PC-3 (cell line): ENCODE measurements around the gene C1orf210. TPM values are rescaled to one million over a fixed set of nuclear protein-coding genes. Genes with fewer than 3 reads are reported as not detected.

Source experiments
- ATAC-seq: fragments of 200-7000 bp; cut with Tn5 transposase; 2 replicates; pipeline ENCODE4 v1.9.1; 2020; ENCODE audit warnings: mild to moderate bottlenecking, moderate library complexity
- BruUV-seq: library from RNA; stranded (reverse); fragments of 400-500 nt; replicated peaks from 2 replicates; lab custom pipeline; 2021; lab: Mats Ljungman, UMichigan
- CTCF ChIA-PET: fragments of 300-600 bp; sonication (Branson Sonifier 250); formaldehyde crosslinking; loops from one replicate; lab custom pipeline; 2022; ENCODE audit warnings: antibody characterized with exemption; lab: Charles Lee
- POLR2A ChIA-PET: fragments of 300-600 bp; sonication (Branson Sonifier 250); formaldehyde crosslinking; loops from one replicate; lab custom pipeline; 2022; ENCODE audit warnings: antibody characterized with exemption; ENCODE audit not compliant: unreplicated experiment; lab: Charles Lee
- DNase-seq: peaks from one replicate; pipeline ENCODE4 v3.0.0-alpha.2; 2015
- H2AFZ ChIP-seq: fragments of 300-600 bp; sonication (generic); 2 replicates; pipeline ENCODE4 v1.6.0; 2016; ENCODE audit warnings: antibody characterized with exemption, low read length
- H3F3A ChIP-seq: fragments of 300-600 bp; sonication (generic); one replicate; pipeline ENCODE4 v1.6.0; 2017; ENCODE audit warnings: antibody characterized with exemption, low read length, control low read depth, mild to moderate bottlenecking; ENCODE audit not compliant: unreplicated experiment
- H3K27ac ChIP-seq: fragments of 300-600 bp; sonication (generic); 2 replicates; pipeline ENCODE4 v1.5.1; 2016; ENCODE audit warnings: mild to moderate bottlenecking, low read length
- H3K27me3 ChIP-seq: fragments of 300-600 bp; sonication (generic); 2 replicates; pipeline ENCODE4 v1.6.1; 2016; ENCODE audit warnings: low read length, mixed read lengths
- H3K36me3 ChIP-seq: fragments of 300-600 bp; sonication (generic); 2 replicates; pipeline ENCODE4 v1.6.1; 2016; ENCODE audit warnings: low read depth, mixed run types, low read length, mixed read lengths
- H3K4me1 ChIP-seq: fragments of 300-600 bp; sonication (generic); 2 replicates; pipeline ENCODE4 v1.5.1; 2016; ENCODE audit warnings: low read length; ENCODE audit not compliant: insufficient read depth
- H3K4me2 ChIP-seq: fragments of 300-600 bp; sonication (generic); 2 replicates; pipeline ENCODE4 v1.6.0; 2016; ENCODE audit warnings: low read length
- H3K4me3 ChIP-seq: fragments of 300-600 bp; sonication (generic); 2 replicates; pipeline ENCODE4 v1.5.1; 2016; ENCODE audit warnings: mild to moderate bottlenecking, low read length, mixed read lengths
- H3K79me2 ChIP-seq: fragments of 300-600 bp; sonication (generic); 2 replicates; pipeline ENCODE4 v1.6.1; 2017; ENCODE audit warnings: low read length, mixed read lengths
- H3K9ac ChIP-seq: fragments of 300-600 bp; sonication (generic); 2 replicates; pipeline ENCODE4 v1.6.0; 2016; ENCODE audit warnings: mild to moderate bottlenecking, low read length
- H3K9me2 ChIP-seq: fragments of 300-600 bp; sonication (generic); replicated peaks from 2 replicates; pipeline ENCODE4 v1.6.1; 2016; ENCODE audit warnings: mixed run types, low read length, mixed read lengths
- H3K9me3 ChIP-seq: fragments of 300-600 bp; sonication (generic); 2 replicates; pipeline ENCODE4 v1.6.1; 2016; ENCODE audit warnings: low read length, mixed read lengths
- H4K20me1 ChIP-seq: fragments of 300-600 bp; sonication (generic); 2 replicates; pipeline ENCODE4 v1.6.1; 2016; ENCODE audit warnings: low read length, mixed read lengths
- CTCF ChIP-seq: fragments of 300-600 bp; sonication (generic); conservative IDR thresholded peaks from 2 replicates; pipeline ENCODE4 v1.5.1; 2017; ENCODE audit warnings: antibody characterized with exemption, low read depth, mild to moderate bottlenecking, low read length
- EZH2 ChIP-seq: fragments of 300-600 bp; sonication (generic); IDR thresholded peaks from one replicate; pipeline ENCODE4 v1.6.1; 2017; ENCODE audit warnings: antibody characterized with exemption, mild to moderate bottlenecking, low read length; ENCODE audit not compliant: unreplicated experiment
- EZH2phosphoT487 ChIP-seq: fragments of 300-600 bp; sonication (generic); IDR thresholded peaks from 2 replicates; pipeline ENCODE4 v1.6.1; 2018; ENCODE audit warnings: mild to moderate bottlenecking, antibody characterized with exemption, low read length, borderline replicate concordance
- intact Hi-C: fragments of 100-400 bp; cut with micrococcal nuclease; formaldehyde crosslinking; loops from 2 replicates; pipeline ENCODE4 v1.9.0; 2023
- total RNA-seq: library from RNA; depleted of rRNA; stranded (reverse); fragments of >200 nt; gene quantifications from 2 replicates; pipeline ENCODE4 v1.2.3, GENCODE V29; 2014

The C1orf210 gene
- total RNA-seq, 1 experiment from 2014 or later, result 17.8 TPM

DNA sequence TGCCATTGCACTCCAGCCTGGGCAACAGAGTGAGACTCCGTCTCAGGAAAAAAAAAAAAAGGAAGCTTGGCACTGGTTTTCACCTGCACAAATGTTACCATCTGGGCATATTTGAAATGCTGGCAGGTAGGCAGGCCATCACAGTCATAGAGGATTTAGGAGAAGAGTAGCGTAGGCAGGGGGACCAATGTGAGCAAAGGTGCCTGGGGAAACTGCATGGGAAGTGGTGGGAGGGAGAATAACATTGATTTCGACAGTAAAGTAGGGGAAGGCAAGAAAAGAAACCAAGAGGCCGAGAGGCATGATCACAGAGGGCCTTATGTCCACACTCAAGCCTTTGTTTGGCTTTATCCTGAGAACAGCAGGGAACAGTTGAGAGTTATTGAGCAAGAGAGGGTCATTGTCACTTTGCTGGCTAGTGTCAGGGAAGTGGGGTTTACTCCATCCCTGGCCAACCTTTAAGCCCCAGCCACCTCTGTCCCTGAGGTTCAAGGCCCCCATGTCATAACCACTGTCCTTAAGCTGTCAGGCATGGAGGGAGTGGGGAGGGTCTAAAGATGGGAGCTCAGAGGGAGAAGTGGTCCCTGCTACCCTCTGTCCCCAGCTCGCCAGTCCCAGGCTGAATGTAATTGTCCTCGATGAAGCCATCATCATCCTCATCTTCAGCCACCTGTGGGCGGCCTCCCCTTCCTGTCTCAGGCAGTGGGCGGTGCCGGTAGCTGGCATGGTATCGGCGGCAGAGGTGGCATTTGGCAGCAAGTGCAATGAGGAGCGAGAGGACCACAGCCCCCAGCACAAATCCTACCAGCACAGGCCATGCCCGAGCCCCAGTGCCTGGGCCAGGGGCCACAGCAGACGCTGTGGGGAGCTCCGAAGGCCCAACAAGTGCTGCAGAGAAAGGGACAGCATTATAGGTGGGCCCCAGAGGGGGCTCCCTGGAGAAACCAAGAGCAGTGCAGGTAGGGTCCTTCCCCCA is 2.9 kb downstream of the C1orf210 start:
- no peaks in the 10 kb centered on the region for H3K9me3 ChIP-seq
- no peaks in the 10 kb centered on the region for H3K36me3 ChIP-seq
- CTCF ChIA-PET, result no interaction called here
- no peaks in the 10 kb centered on the region for H3K9me2 ChIP-seq
- no peaks in the 10 kb centered on the region for H3F3A ChIP-seq
- no peaks in the 10 kb centered on the region for H3K27me3 ChIP-seq
- H3K4me2 ChIP-seq, result no peak overlapping the region
- peaks cover 12% of the 10 kb centered on the region; the same call in 1 of the 2 replicates for H3K79me2 ChIP-seq
- intact Hi-C loops, result no loop called here
- TF ChIP-seq EZH2phosphoT487 (no peak), CTCF (no peak), EZH2 (no peak)
- H3K27ac ChIP-seq, result no peak overlapping the region
- peaks cover 16% of the 10 kb centered on the region for H3K4me1 ChIP-seq
- DNase-seq (no peak), ATAC-seq (no peak)
- POLR2A ChIA-PET, result no interaction called here
- H2AFZ ChIP-seq, result no peak overlapping the region
- no peak overlapping the region for H3K9ac ChIP-seq
- H4K20me1 ChIP-seq, result no peaks in the 10 kb centered on the region
- H3K4me3 ChIP-seq, result no peak overlapping the region
- no TSS peak for BruUV-seq

DNA sequence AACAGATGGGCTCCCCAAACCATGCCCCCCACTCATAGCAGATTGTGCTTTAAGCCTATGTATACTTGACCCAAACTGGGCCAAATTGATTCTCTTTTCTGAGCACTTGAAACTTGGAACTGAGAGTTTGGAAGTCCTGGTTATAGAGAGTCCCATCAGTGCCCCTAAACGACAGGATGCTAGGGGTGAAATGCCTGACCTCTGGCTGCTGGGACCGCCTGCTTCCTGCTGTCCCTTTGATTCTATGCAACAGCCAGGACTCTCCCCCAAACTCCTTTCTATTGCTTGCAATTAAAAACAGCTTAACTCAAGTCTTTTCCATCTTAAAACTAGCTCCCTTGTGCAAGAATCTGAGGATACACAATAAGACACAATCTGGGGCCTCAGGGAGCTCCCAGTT is 4.7 kb downstream of the C1orf210 start:
- Histone ChIP-seq H3K4me2 (no peak overlapping the region), H3K9me3 (no peaks in the 10 kb centered on the region), H3K79me2 (peaks cover 12% of the 10 kb centered on the region; the same call in 1 of the 2 replicates), H3K9me2 (no peaks in the 10 kb centered on the region), H3F3A (no peaks in the 10 kb centered on the region), H3K27ac (no peak overlapping the region), H3K4me3 (no peak overlapping the region), H2AFZ (no peak overlapping the region), H3K27me3 (no peaks in the 10 kb centered on the region), H3K9ac (no peak overlapping the region), H3K36me3 (no peaks in the 10 kb centered on the region), H3K4me1 (peaks cover 10% of the 10 kb centered on the region), H4K20me1 (no peaks in the 10 kb centered on the region)
- ChIA-PET POLR2A (no interaction called here), CTCF (no interaction called here)
- TF ChIP-seq CTCF (no peak), EZH2 (no peak), EZH2phosphoT487 (no peak)
- no TSS peak for BruUV-seq
- intact Hi-C loops, result no loop called here
- DNase-seq (no peak), ATAC-seq (no peak)

GRCh38 chr1:43279666-43280065 is 5.7 kb downstream of the C1orf210 start:
- CTCF ChIA-PET, result no interaction called here
- Histone ChIP-seq H3K9ac (no peak overlapping the region), H3K27me3 (no peaks in the 10 kb centered on the region), H3K4me3 (no peak overlapping the region), H3K9me3 (no peaks in the 10 kb centered on the region), H3K36me3 (no peaks in the 10 kb centered on the region), H3K79me2 (peaks cover 7% of the 10 kb centered on the region; the same call in 1 of the 2 replicates), H3K4me1 (peaks cover 4% of the 10 kb centered on the region), H3F3A (no peaks in the 10 kb centered on the region), H4K20me1 (no peaks in the 10 kb centered on the region), H3K4me2 (no peak overlapping the region), H2AFZ (no peak overlapping the region), H3K27ac (no peak overlapping the region), H3K9me2 (no peaks in the 10 kb centered on the region)
- no peak for TF ChIP-seq EZH2phosphoT487
- no peak for TF ChIP-seq EZH2
- TF ChIP-seq CTCF, result no peak
- DNase-seq, result no peak
- no peak for ATAC-seq
- POLR2A ChIA-PET, result no interaction called here
- no TSS peak for BruUV-seq
- intact Hi-C loops, result no loop called here
